Pons (tissue), 1 donor: ENCODE results near the gene RRAGA.
"Not testable (repeated sequence)": the region's sequence is repeated elsewhere in the genome, so short reads cannot be mapped to it uniquely, and the experiment has no call there.

Source experiments
- DNase-seq: peaks from one replicate; pipeline ENCODE4 v3.0.0-alpha.2; 2016; ENCODE audit warnings: low spot score

The RRAGA gene

GRCh38 chr9:19048966-19049916, at the start of gene RRAGA:
Gene RRAGA, plus strand, starts transcription at chr9:19049427. Its CDS starts 233 bp downstream, at chr9:19049660.
- DNase-seq = peak; percentile 96

- DNase-seq = no peak
Observed at GRCh38 chr9:19000133-19000532, 49.1 kb upstream of the RRAGA start.

DNA sequence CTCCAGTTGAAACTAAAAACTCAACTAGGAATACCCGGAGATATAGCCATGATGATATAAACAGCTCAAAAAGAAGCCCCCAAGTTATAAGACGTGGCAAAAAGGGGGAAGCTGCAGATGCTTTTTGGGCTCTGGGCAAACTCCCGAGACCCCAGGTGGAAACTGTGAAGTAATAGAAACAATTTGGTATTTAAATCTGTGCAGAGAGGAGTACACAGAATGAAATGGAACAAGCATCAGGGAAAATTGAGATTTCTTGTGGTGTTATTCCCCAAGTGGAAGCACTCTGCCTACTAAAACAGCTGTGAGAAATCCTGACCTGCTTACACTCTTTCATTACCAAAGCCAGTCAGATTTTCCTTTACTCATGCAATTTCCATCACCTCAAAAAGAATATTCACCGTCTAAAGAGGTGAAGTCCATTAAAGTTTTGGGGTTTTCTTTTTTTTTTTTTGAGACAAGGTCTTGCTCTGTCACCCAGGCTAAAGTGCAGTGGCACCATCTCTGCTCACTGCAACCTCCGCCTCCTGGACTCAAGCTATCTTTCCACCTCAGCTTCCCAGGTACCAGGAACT, 39.7 kb upstream of the RRAGA start:
- no peak for DNase-seq

DNA sequence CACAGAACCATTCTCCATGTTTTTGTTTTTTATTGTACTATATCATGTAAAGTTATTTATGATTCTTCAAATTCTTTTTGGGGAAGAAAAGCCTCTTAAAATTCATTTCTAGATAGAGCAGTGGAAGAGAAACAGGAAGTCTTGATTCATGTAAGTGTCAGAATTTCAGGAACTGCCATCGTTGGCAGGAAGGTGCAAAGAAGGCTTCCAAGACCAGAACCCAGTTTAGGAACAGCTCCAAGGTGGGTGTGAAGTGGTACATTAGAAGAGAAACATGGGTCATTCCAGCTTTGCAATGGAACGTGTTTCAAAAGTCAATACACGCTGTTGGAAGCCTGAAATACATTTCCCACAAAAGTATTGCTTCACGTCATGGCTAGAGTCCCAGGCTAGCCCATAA, 31.0 kb upstream of the RRAGA start:
- no peak for DNase-seq

DNA sequence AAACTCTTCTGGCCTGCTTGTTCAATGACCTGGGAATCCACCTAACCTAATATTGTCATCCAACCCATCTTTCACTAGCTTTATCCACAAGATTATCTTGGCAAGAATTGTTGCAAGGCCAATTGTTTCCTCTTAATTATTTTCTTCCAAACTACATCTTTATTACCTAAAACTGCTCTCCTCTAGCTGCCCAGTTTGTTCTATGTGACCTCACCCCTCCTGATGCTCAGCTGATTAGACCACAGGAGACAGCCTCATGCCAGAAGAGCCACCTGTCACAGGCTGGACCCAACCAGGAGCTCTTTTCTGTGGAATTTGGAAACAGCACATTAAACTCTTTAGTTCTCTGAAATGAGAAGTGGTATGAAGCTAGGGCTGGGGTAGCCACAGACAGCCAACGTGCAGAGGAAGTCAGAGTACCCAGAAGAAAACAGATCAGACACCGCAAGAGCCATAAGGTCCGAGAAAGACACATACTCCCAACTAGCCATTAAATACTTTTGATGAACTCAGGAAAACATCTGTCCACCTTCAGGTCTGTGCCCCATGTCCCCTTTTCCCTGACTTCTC, 28.3 kb upstream of the RRAGA start:
- no peak for DNase-seq

- DNase-seq = not testable (repeated sequence)
Observed at GRCh38 chr9:19021649-19022048, 27.6 kb upstream of the RRAGA start.

- DNase-seq = no peak
Observed at GRCh38 chr9:19022206-19022605, 27.0 kb upstream of the RRAGA start.

DNA sequence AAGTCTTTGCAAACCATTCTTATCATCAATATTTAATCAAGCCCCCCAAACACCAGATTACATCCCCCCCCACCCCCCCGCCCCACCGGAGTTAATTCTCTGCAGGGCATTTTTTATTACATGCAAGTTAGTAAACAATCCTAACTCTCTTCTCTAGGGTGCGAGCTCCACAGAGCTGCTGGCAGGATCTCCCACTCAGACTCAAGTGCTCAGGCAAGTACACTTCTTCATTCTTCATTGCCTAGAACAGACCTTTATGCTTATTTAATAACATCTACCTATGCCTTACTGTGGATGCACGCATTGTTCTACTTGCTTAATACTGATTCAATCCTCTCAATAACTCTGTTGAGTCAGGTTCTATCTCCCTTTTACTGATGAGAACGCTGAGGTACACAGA, 26.1 kb upstream of the RRAGA start:
- no peak for DNase-seq

- no peak for DNase-seq
Observed at GRCh38 chr9:19026375-19026774, 22.9 kb upstream of the RRAGA start.

GRCh38 chr9:19027825-19028224, 21.4 kb upstream of the RRAGA start:
- no peak for DNase-seq

DNA sequence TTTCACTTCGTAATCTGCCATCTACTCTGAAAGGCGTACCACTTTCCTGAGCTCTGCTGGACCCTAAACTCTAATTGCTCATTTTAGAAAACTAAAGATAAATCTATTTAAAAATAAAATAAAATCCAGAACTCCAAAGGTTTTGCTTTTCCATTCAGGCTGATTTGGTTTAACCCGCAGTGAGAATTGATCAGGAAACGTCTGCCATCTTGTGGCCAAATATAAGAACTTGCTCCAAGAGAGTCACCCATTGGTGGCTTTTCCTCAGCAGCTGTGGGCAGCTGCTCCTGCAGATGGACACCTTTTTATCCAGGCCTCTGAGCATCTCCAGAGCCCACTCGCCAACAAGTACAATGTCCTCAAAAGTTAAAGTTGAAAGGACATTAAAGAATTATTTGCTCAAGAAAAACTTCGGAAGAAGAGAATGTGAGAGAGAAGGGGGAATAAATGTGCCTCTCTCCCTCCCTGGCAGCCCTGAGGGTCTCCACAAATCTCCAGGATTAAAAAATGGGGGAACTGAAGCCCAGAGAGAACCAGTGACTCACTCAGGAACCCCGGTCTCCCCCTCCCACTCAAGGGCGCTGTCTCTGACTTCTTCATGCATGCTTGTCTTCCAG, 20.3 kb upstream of the RRAGA start:
- DNase-seq = peak; percentile 72

DNA sequence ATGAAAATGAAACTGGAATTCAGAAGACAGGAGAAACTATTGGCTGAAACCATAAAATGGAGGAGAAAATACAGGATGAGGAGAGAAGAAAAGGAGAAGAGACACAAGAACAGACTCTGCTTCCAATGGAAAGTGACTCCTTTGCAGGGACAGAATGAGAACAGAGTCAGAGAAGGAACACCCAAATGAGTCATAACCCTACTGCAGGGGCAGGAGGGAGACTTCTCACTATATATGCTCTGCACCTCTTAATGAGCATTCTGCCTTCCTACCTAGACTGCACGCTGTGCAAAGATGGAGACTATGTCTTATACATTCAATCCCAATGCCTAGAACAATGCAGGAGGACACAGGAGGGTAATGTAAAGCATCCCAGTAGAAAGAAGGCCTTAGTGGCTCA, 18.3 kb upstream of the RRAGA start:
- DNase-seq = no peak

DNA sequence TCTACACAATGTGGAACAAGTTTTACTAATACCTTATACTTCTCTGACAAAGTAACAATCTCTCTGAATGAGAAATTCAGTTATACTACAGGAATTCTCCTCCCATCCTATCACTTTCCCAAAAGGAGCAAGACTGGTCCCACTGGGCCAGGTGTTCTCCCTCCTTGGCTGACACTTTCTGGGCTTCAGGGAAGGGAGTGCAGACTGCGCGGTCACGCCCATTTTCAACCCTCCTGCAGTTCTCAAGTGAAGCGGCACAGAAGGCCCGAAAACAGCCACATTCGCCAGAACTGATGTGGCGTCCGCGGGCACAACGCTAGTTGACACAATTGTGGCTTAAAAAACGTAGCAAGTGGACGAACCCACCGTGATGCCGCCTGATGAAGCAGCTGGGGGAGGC, 16.8 kb upstream of the RRAGA start:
- no peak for DNase-seq

DNA sequence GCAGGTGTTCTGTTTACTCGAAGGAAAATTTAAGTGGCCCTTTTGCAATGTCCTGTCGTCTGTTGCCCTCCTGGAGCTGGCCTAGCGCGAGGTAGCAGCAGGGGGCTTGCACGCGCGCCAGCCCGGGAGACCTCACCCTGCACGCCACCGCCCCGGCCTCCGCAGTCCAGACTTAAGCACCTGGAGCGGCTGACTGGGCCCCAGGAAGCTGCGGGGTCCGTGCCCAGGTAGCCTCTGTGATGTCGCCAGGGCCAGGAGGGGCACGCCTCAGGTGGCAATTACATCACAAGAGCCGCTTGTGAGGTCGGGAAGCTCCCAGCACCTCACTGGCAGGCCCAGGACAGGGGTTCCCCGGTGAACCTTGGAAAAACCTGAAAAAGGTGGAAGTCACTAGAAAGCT, 16.2 kb upstream of the RRAGA start, which contains the start of gene SAXO1:
SAXO1 (minus strand) TSS at position 195 of the 400 bp plus-strand sequence. CDS start 301 bp downstream, outside the sequence.
- DNase-seq = no peak

- DNase-seq = no peak
Observed at GRCh38 chr9:19036611-19037010, 12.6 kb upstream of the RRAGA start.

GRCh38 chr9:19049917-19050636, 850 bp downstream of the RRAGA start:
- peak; percentile 50 for DNase-seq

DNA sequence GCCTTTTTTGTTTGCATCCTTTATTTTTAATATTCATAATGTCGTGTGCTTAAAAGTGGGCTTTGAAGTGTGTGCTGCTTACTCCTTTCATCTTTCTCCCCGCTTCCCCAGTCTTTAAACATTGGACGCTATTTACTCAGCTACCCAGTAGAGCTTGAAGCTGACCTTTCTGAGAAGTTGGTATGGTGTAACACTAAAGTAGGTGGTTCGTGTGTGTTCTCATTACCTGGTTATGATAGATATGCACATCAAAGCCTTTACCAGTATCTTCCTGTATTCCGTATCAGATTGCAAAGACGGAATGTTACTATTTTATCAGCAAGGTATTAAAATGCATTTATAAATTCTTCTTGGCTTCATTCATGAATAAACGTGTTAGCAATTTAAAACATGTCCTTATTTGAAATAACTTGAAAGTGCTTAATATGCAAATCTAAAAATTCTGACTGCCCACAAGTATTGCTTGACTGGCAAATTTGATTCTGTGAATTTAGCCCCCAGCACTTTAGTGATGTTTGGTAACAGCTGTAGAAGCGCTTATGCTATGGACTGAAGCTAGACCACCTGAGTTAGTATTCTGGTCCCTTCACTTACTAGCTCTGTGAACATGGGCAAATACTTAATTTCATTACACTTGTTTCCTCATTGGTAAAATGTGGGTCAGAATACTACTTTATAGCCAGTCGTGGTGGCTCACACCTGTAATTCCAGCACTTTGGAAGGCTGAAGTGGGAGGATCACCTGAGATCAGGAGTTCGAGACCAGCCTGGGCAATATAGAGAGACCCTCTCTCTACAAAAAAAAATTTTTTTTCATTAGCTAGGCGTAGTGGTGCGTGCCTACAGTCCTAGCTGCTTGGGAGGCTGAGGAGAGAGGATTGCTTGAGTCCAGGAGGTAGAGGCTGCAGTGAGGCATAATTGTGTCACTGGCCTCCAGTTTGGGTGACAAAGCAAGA, 1.7 kb downstream of the RRAGA start:
- no peak for DNase-seq

DNA sequence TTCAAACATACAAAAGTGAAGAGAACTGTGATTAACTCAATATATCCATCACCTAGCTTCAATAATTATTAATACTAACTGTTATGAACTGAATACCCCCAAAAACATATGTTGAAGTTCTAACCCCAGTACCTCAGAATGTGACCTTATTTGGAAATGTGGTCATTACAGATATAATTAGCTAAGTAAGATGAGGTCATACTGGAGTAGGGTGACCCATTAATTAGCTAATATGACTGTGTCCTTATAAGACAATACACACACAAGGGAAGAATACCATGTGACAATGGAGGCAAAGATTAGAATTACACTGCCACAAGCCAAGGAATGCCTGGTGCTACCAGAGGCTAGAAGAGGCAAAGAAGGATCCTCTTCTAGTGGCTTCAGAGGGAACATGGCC, 7.8 kb downstream of the RRAGA start:
- DNase-seq = no peak

GRCh38 chr9:19074229-19074628, 25.0 kb downstream of the RRAGA start:
- DNase-seq = no peak

DNA sequence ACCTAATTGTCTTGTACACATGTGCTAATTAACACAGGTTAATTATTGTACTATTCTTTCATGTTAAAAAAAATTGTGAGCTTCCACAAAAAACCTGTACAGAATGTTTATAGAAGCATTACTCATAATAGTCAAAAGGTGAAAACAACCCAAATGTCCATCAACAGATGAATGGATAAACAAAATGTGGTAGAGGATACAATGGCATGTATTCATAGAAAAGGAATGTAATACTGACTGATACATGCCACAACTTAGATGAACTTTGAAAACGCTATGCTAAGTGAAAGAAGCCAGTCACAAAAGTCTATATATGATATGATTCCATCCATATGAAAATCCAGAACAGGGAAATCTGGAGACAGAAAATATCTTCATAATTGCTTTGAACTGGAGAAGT, 25.6 kb downstream of the RRAGA start:
- no peak for DNase-seq

DNA sequence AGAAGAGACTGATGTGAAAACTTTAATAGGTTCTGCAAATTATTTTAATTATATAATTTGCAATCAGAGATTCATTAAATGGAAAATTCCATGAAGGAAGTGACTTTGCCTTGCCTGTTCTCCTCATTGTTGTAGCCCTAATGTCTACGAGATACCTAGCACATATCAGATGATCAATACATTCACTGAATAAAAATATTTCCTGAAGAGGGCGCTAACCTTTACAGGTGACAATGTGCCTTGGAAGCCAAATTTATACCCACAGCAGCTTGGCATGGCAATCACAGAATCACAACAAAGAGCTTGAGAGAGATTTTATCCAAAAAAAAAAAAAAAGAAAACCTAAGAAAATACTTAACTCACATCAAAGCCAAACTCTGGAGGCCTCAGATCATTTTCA, 36.1 kb downstream of the RRAGA start:
- no peak for DNase-seq
